Fibroblast of villous mesenchyme (primary cell): ENCODE measurements around the gene AFG3L2. TPM values are rescaled to one million over a fixed set of nuclear protein-coding genes. Genes with fewer than 3 reads are reported as not detected.

ENCODE experiments used
- DNase-seq: peaks from one replicate; pipeline ENCODE4 v3.0.0-alpha.2; 2010; ENCODE audit warnings: low read depth
- H3K4me3 ChIP-seq: 2 replicates; pipeline ENCODE4 v1.5.1; 2011; ENCODE audit warnings: low read depth, mild to moderate bottlenecking, low read length
- CTCF ChIP-seq: IDR thresholded peaks from 2 replicates; pipeline ENCODE4 v1.5.1; 2012; ENCODE audit warnings: low read depth, mild to moderate bottlenecking, low read length; ENCODE audit not compliant: insufficient read depth
- total RNA-seq: library from RNA; depleted of rRNA; stranded (reverse); fragments of >200 nt; gene quantifications from 2 replicates; pipeline ENCODE4 v1.2.3, GENCODE V29; 2012

AFG3L2 gene
- total RNA-seq, 1 donor, result 63.0 TPM

- TF ChIP-seq CTCF, result no peak
- no peak overlapping the region for H3K4me3 ChIP-seq
- DNase-seq, result no peak
These were observed 31.4 kb downstream of the AFG3L2 start for GRCh38 chr18:12345491-12346239.

- TF ChIP-seq CTCF, result no peak
- H3K4me3 ChIP-seq, result no peak overlapping the region
- no peak for DNase-seq
These were observed 34.4 kb downstream of the AFG3L2 start for GRCh38 chr18:12342661-12343060.

GRCh38 chr18:12340945-12341660 lies 35.9 kb downstream of the AFG3L2 start:
- no peak for DNase-seq
- H3K4me3 ChIP-seq, result no peak overlapping the region
- no peak for TF ChIP-seq CTCF

- TF ChIP-seq CTCF, result no peak
- no peak for DNase-seq
- no peak overlapping the region for H3K4me3 ChIP-seq
These were observed 38.6 kb downstream of the AFG3L2 start for GRCh38 chr18:12338382-12338781.

GRCh38 chr18:12336887-12337286 lies 40.1 kb downstream of the AFG3L2 start:
- no peak for TF ChIP-seq CTCF
- H3K4me3 ChIP-seq, result no peak overlapping the region
- DNase-seq, result peak; percentile 50

GRCh38 chr18:12336171-12336613 lies 40.8 kb downstream of the AFG3L2 start:
- H3K4me3 ChIP-seq, result no peak overlapping the region
- no peak for TF ChIP-seq CTCF
- no peak for DNase-seq
